Measurements from ENCODE around the gene PREX1.

DNA sequence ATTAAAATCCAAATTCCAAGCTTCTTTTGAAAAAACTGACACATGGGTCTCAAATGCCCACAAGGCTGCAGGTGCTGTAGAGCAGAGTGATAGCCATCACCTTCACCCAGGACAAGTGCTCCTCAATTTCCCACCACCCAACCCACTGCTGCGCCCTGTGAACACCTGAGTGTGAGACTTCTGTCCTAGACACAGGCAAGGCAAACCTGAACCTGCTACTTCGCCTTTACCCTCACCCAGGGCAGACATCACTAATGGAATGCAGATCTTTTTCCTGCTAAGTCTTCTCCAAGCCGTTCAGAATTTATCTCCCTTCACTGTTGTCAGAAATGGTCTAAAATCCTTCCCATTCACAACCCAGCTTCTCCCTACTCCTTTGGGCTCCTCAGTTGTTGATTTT, 65.9 kb downstream of the PREX1 start:
- TF ChIP-seq, protein P1, sequence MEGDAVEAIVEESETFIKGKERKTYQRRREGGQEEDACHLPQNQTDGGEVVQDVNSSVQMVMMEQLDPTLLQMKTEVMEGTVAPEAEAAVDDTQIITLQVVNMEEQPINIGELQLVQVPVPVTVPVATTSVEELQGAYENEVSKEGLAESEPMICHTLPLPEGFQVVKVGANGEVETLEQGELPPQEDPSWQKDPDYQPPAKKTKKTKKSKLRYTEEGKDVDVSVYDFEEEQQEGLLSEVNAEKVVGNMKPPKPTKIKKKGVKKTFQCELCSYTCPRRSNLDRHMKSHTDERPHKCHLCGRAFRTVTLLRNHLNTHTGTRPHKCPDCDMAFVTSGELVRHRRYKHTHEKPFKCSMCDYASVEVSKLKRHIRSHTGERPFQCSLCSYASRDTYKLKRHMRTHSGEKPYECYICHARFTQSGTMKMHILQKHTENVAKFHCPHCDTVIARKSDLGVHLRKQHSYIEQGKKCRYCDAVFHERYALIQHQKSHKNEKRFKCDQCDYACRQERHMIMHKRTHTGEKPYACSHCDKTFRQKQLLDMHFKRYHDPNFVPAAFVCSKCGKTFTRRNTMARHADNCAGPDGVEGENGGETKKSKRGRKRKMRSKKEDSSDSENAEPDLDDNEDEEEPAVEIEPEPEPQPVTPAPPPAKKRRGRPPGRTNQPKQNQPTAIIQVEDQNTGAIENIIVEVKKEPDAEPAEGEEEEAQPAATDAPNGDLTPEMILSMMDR (conservative IDR thresholded peaks at IDR 0.05; ENCODE audit: low read length), result no peak
- no peak for TF ChIP-seq EZH2phosphoT487 (IDR thresholded peaks at IDR 0.05; ENCODE audit: borderline replicate concordance, low read depth, low read length)

Data from OCI-LY7 (cell line).